ENCODE measurements around the gene SPACDR. TPM values are rescaled to one million over a fixed set of nuclear protein-coding genes. Genes with fewer than 3 reads are reported as not detected.

The SPACDR gene
- total RNA-seq, 4 donors from 2014 or later, result 1.4 to 22.1 (median 1.8) TPM; not detected in 1

GRCh38 chr7:100475549-100475948 is 11.5 kb upstream of the SPACDR start:
- Histone ChIP-seq H3K36me3 (no peaks in the 10 kb centered on the region), H3K27ac (peak overlapping the region; percentile 82 to 94), H3K4me3 (peak overlapping the region; percentile 16 to 78), H3K27me3 (no peaks in the 10 kb centered on the region), H3K9me3 (no peaks in the 10 kb centered on the region), H3K4me1 (peaks cover 15 to 24% of the 10 kb centered on the region in 2 donors)
- TF ChIP-seq CTCF (IDR thresholded peaks at IDR 0.05), result no peak
- TF ChIP-seq POLR2A (IDR thresholded peaks at IDR 0.05), result no peak
- DNase-seq, result peak in 1 of 2 donors; percentile 48
- intact Hi-C loops (cut with DNase I; ENCODE audit: low total_unique reads), result no loop called here

- H3K4me1 ChIP-seq, result peaks cover 15 to 24% of the 10 kb centered on the region in 2 donors
- intact Hi-C loops (cut with DNase I; ENCODE audit: low total_unique reads), result loop anchor here (5.0 kb wide), 1 partner anchor 84 kb away; no protein-coding TSS in a partner anchor
- H3K27ac ChIP-seq, result peak overlapping the region; percentile 77 to 78
- H3K4me3 ChIP-seq, result no peak overlapping the region
- no peaks in the 10 kb centered on the region for H3K9me3 ChIP-seq
- TF ChIP-seq CTCF (IDR thresholded peaks at IDR 0.05) (no peak), POLR2A (IDR thresholded peaks at IDR 0.05) (no peak)
- no peaks in the 10 kb centered on the region for H3K36me3 ChIP-seq
- DNase-seq, result peak; percentile 63 to 65
- no peaks in the 10 kb centered on the region for H3K27me3 ChIP-seq
Observed at GRCh38 chr7:100472854-100473499, 8.9 kb upstream of the SPACDR start.

GRCh38 chr7:100472121-100472851 is 8.2 kb upstream of the SPACDR start:
- no peaks in the 10 kb centered on the region for H3K27me3 ChIP-seq
- no peaks in the 10 kb centered on the region for H3K36me3 ChIP-seq
- H3K4me1 ChIP-seq, result peaks cover 15 to 24% of the 10 kb centered on the region in 2 donors
- H3K27ac ChIP-seq, result peak overlapping the region; percentile 77 to 78
- no peak for TF ChIP-seq POLR2A (IDR thresholded peaks at IDR 0.05)
- no peak for TF ChIP-seq CTCF (IDR thresholded peaks at IDR 0.05)
- no peak overlapping the region for H3K4me3 ChIP-seq
- no peaks in the 10 kb centered on the region for H3K9me3 ChIP-seq
- intact Hi-C loops (cut with DNase I; ENCODE audit: low total_unique reads), result loop anchor here (5.0 kb wide), 1 partner anchor 85 kb away; no protein-coding TSS in a partner anchor
- DNase-seq, result peak in 1 of 2 donors; percentile 32

- no peak overlapping the region for H3K27ac ChIP-seq
- TF ChIP-seq POLR2A (IDR thresholded peaks at IDR 0.05) (no peak), CTCF (IDR thresholded peaks at IDR 0.05) (no peak)
- H3K36me3 ChIP-seq, result no peaks in the 10 kb centered on the region
- H3K4me1 ChIP-seq, result peaks cover 10 to 21% of the 10 kb centered on the region in 2 donors
- no peaks in the 10 kb centered on the region for H3K9me3 ChIP-seq
- DNase-seq, result no peak
- H3K27me3 ChIP-seq, result no peaks in the 10 kb centered on the region
- H3K4me3 ChIP-seq, result no peak overlapping the region
- intact Hi-C loops (cut with DNase I; ENCODE audit: low total_unique reads), result loop anchor here (5.0 kb wide), 1 partner anchor 86 kb away; no protein-coding TSS in a partner anchor
Observed at GRCh38 chr7:100471021-100471420, 7.0 kb upstream of the SPACDR start.
